ENCODE data around the gene ZNF408.

The ZNF408 gene

DNA sequence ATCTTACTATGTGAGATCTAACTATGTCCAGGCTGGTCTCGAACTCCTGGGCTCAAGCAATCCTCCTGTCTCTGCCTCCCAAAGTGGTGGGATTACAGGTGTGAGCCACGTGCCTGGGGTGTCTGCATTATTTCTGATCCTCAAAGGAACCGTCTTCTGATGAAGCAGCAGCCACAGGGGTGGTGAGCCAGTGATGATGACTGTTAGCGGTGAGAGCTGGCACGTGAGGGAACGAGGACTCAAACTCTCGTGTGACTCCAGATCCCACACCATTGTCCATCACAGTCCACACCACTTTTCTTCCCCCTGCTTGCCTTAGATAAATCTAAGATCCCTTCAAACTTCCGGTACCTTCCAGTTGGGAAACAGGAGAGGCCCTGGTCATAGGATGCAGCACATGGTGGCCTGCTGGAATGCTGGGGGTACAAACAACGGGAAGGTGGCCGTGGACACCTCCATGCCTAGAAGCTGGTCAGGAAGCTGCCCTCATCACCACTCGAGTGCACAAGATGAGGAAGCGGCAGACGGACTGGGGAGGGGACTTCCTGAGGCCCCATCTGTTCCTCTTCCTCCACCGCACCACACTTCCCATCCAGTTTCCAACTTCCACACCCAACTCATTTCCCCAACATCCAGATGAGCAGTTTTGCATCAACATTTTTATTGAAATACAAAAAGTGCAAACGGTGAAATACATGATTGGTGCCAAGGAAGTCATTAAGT is 24.2 kb upstream of the ZNF408 start:
- DNase-seq (ENCODE audit: low read depth) = no peak

GRCh38 chr11:46677169-46677568 is 23.7 kb upstream of the ZNF408 start:
- DNase-seq (ENCODE audit: low read depth) = no peak

GRCh38 chr11:46677991-46678740 is 22.7 kb upstream of the ZNF408 start:
- no peak for DNase-seq (ENCODE audit: low read depth)

GRCh38 chr11:46678741-46679130 is 22.1 kb upstream of the ZNF408 start:
- DNase-seq (ENCODE audit: low read depth) = no peak

- no peak for DNase-seq (ENCODE audit: low read depth)
Measured at GRCh38 chr11:46679241-46680163, 21.3 kb upstream of the ZNF408 start.

GRCh38 chr11:46680164-46680760 is 20.6 kb upstream of the ZNF408 start:
- no peak for DNase-seq (ENCODE audit: low read depth)

DNA sequence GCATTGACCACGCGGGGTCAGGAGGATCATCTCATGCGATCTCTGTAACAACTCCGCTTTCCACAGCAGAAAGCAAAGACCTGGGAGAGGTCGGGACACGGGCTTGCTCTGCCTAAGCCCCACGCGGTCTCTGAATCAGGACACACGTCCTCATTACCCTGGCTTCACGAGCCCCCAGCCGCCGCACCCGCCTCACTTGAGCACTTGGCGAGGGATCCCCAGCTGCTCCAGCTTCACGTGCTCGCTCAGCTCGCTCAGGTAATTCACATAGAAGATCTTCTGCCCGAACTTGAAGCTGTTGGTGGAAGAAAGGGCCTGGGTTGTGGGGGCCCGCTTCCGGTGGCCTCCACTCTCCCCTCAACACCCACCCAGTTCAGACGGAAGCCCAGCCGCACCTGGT is 20.0 kb upstream of the ZNF408 start:
- DNase-seq (ENCODE audit: low read depth) = no peak

GRCh38 chr11:46681814-46682213 is 19.0 kb upstream of the ZNF408 start:
- DNase-seq (ENCODE audit: low read depth) = no peak

DNA sequence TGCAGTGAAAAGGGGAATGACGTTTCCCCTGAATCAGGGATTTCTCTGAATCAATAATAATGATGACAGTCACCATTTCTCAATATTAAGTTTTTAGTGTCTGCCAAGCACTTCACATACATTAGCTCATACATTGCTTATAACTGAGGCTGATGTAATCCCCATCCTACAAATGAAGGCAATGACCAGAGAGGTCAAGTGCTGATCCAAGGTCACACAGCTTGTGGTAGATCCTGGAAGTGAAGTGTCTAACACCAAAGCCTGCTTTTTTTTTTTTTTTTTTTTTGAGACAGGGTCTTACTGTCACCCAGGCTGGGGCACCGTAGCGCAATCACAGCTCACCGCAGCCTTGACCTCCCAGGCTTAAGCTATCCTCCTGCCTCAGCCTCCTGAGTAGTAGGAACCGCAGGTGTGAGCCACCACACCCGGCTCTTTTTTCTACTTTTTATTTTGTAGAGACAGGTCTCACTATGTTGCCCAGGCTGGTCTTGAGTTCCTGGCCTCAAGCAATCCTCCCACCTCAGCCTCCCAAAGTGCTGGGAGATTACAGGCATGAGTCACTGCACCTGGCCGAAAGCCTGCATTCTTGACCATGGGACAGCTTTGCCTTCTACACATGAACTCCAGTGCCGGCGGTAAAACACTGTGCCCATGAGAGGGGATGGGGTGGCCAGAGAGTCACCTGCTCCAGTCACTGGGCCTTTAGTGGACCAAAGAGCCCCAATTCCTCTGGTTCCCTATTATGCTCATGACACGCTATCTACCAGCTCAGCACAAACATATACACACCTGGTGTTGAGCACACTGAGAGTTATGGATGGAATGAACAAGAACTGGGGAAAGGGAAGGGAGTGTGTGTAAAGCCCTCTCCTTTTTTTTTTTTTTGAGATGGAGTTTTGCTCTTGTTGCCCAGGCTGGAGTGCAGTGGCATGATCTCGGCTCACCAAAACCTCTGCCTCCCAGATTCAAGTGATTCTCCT is 17.8 kb upstream of the ZNF408 start:
- no peak for DNase-seq (ENCODE audit: low read depth)

DNA sequence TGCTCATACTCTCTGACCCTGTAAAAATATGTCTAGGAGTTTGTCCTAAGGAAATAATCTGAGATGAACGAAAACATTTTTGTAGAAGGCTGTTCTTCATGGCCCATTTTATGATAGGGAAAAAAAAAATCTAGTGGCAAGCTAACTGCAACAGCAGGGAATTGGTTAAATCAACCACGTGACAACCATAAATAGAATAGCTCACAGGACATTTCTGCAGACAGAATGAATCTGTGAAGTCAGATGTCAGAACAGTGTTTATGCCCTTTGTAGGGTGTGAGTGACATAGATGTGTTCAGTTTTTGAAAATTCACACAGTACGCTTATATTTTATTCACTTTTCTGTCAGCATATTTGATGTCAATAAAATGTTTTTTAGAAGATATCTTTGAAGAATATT is 16.5 kb upstream of the ZNF408 start:
- no peak for DNase-seq (ENCODE audit: low read depth)

GRCh38 chr11:46686886-46687795 is 13.7 kb upstream of the ZNF408 start:
- no peak for DNase-seq (ENCODE audit: low read depth)

DNA sequence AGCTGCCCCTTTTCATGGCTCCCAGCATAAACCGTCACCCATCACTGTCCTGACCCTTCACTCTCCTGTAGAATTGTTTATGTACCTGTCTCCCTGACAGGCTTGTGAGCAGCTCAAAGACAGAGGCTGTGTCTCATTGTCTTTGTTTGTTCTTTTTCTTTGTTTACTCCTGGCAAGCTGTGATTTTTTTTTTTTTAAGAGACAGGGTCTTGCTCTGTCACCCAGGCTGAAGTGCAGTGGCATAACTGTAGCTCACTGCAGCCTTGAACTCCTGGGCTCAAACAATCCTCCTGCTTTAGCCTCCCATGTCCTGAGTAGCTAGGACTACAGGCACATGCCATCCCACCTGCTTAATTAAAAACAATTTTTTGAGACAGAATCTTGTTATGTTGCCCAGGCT is 10.1 kb upstream of the ZNF408 start:
- DNase-seq (ENCODE audit: low read depth) = no peak

- no peak for DNase-seq (ENCODE audit: low read depth)
Measured at GRCh38 chr11:46692450-46692849, 8.4 kb upstream of the ZNF408 start.

DNA sequence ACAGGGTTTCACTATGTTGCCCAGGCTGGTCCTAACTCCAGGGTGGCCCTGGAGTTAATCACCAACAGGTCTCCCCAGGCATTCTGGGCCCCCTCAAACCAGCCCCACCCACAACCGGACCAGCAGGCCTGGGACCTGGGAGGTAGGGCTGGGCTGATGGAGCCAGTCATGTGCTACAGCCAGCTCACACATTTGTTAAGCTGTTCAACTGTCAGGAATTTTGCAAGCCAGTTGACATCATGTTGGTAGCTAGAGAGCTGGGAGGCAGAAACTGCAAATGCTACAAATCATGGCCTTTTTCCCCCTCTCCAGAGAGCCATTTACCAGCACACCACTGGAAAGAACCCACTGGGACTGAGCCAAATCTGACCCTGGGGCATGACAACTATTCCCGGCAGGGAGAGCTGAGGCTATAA is 7.2 kb upstream of the ZNF408 start:
- DNase-seq (ENCODE audit: low read depth) = no peak

DNA sequence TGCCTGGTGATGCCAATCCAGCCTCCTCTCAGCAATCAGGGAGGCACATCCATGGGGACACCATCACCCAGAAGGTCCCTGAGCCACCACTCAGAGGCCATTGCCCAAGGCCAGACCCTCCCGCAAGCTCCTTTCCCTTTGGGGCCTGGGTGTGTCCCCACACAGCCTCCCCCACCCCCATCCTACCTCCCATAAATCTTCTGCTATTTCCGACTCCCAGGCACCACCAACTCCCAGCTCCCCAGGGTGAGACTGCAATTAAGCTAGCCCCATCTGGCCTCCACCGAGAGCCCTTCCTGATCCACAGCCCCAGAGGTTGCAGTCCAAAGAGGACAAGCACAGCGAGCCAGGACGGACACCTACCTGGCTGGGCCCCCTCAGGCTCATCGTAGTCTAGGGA is 6.8 kb upstream of the ZNF408 start:
- no peak for DNase-seq (ENCODE audit: low read depth)

- DNase-seq (ENCODE audit: low read depth) = no peak
Measured at GRCh38 chr11:46694607-46695006, 6.2 kb upstream of the ZNF408 start.

DNA sequence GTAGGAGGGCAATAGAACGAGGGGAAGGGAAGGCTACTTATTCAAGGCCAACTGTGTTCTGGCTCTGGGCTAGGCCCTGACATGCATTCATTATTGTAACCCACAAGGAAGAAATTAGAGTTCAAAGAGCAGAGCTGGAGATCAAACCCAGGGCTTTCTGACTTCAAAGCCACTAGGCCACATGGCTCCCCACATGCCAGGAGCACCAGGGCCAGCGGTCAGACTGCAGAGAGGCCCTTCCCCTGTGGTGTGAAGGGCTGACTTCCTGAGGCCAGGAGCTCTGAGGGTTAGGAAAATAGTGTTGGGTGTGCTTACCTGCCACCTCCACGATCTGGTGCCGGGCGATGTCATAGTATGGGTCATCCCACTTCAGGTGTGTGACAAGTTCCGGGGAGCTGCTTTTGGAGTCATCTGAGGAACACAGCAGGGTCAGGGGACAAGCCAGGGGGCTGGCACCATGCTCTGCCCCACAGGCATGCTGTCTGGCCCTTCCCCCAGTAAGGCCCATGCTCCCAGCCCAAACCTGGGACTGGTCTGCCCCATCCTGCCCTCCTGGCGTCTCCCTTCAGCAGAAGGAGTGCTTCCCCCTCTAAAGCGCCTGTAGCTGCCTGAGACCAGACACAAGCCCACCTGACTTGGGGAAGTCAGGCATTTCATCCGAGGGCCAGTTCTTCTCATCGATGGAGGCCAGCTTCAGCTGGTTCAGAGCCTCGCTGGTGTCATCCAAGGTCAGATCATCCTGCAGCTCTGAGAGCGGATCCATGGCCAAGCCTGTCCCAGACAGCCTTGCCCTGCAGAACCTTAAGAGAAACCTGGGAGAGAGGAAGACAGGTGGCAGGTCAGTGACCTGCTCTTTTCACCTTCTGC is 5.3 kb upstream of the ZNF408 start:
- DNase-seq (ENCODE audit: low read depth) = no peak

GRCh38 chr11:46696212-46696558 is 4.6 kb upstream of the ZNF408 start:
- DNase-seq (ENCODE audit: low read depth) = no peak

DNA sequence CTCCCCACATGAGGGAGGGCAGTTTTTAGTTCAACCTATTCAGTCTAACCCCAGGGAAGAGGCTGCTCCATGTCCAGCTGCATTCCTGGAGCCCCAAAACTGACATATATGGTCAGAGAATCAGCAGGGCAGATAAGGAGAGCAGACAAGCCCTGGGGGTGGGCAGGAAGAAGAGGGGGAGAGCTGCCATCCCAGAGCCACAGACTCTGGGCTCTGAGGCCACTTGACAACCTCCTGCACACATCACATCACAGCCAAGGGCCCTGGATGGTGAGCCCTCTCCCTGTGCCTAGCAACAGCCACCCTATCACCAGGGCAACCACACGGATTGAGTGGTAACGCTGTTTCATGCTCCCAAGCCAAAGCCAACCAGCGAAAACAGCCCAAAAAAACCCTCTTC is 3.5 kb upstream of the ZNF408 start:
- DNase-seq (ENCODE audit: low read depth) = no peak

Data from activated T-helper 9 cell treated with anti-CD3 and anti-CD28 coated beads, Interleukin-2, amount 50 U/mL, for 16 hours (primary cell).